WTC11 (cell line): ENCODE data around the gene KRT7.

ENCODE experiments used
- ARID4B ChIP-seq: sonication (generic); formaldehyde crosslinking; IDR thresholded peaks from 2 replicates; pipeline ENCODE4 v1.8.0; 2023; ENCODE audit warnings: missing genetic modification reagents, mild to moderate bottlenecking, borderline replicate concordance
- CTCF ChIP-seq: fragments of 200-600 bp; IDR thresholded peaks from 2 replicates; pipeline ENCODE4 v1.8.0; 2022; ENCODE audit warnings: antibody characterized with exemption
- MAX ChIP-seq: sonication (generic); formaldehyde crosslinking; IDR thresholded peaks from 2 replicates; pipeline ENCODE4 v1.8.0; 2022; ENCODE audit warnings: mild to moderate bottlenecking, missing genetic modification reagents
- SMAD4 ChIP-seq: sonication (generic); formaldehyde crosslinking; IDR thresholded peaks from 2 replicates; pipeline ENCODE4 v1.8.0; 2022; ENCODE audit warnings: mild to moderate bottlenecking, missing genetic modification reagents

GRCh38 chr12:52198454-52199215, 34.4 kb upstream of the KRT7 start:
- TF ChIP-seq SMAD4 (CRISPR knock-in tag) (no peak), ARID4B (CRISPR knock-in tag) (no peak), CTCF (no peak), MAX (no peak)
